GM18909 (cell line): ENCODE data around the gene CCNY.

Experiments
- ATAC-seq: cut with Tn5 transposase; IDR thresholded peaks from one replicate; pipeline ENCODE4 v1.9.1; 2021; ENCODE audit warnings: mild to moderate bottlenecking; ENCODE audit not compliant: unreplicated experiment, poor library complexity

Gene CCNY

DNA sequence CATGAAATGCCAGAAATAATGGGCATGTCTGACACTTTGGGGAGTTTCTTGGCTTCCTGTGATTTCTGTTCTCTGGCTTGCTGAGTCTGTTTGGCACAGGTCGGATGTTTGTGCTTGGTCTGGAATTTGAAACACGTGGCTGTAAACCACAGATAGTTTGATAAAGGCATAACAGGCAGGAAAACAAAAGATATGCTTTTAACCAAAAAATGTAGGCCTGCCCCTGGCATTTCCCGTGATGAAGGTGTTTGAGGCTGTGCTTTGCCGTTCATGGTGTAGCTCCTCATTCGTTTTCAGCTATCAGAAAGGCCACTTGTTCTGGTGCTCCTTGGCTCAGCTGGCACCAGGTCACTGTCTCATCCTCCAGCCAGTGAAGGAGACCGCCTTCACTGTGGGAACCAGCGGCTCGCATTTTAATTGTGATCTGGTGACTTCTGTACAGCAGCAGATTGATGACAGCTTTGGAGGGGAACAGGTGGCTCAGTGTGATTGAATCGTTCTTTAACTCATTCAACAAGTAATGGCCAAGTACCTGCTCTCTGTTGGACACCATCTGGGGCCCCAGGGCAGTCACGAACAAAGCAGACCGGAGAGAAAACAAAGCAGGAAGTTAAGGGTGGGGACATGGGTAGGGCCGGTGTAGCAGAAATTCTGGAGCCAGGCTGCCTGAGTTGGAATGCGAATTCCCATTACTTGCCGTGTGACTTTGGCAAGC is 111.5 kb downstream of the CCNY start:
- ATAC-seq, result no peak

DNA sequence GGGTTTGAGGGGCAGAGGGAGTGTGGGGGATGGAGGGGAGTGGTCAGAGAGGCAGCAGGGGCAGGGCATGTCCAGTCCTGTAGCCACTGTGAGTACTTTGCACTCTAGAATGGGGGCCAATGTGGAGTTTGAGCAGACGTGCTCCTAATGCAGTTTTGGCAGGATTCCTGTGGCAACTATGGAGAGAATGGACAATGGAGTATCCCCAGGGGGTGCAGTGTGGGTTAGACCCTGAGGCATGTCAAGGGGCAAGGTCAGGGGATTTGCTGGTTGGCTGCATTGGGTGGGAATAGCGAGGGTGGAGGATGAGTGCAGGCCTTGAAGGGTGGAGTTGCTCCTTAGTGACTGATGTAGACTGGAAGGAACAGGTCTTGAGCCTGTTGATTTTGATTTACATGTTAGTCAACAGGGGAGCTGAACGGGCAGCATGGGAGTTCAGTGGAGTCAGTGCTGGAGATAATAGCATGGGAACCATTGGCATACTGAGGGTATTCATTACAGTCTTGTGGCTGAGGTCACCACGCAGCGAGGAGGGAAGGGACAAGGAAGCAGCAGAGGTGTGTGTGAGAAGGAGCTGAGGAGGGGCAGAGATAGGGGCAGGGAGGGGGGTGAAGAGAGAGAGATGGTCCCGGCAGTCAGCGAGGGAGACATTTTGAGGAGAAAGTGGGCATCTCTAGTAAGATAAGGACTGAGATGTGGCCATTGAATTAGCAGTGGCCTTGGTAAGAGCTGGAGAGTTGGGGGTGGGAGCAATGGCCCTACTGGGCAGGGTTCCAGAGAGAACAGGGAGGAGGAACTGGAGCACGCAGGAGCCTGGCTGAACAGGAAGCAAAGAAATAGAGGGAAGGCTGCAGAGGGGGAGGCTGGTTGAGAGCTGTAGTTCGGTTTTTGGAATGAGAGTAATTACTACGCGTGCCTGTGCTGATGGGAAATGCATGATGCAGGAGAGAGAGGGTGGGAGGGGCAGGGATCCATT is 112.7 kb downstream of the CCNY start:
- ATAC-seq, result no peak

DNA sequence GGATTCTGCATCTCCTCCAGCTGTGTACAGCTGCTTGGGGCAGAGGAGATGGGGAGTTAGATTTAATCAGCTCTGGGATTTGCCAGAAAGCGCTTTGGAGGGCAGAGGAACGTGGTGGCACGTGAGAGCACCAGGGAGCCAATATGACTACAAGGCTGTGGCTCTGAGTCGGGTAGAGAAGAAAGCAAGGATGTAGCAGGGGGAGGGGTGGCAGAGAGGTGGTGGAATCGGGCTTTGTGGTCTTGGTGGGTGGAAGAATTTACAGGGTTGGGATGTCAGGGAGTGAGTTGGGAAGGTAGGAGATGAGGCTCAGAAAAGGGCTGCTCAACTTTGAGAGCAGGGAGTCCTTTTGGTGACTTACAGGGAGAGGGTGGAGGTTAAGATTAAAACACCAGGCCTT is 113.6 kb downstream of the CCNY start:
- no peak for ATAC-seq

DNA sequence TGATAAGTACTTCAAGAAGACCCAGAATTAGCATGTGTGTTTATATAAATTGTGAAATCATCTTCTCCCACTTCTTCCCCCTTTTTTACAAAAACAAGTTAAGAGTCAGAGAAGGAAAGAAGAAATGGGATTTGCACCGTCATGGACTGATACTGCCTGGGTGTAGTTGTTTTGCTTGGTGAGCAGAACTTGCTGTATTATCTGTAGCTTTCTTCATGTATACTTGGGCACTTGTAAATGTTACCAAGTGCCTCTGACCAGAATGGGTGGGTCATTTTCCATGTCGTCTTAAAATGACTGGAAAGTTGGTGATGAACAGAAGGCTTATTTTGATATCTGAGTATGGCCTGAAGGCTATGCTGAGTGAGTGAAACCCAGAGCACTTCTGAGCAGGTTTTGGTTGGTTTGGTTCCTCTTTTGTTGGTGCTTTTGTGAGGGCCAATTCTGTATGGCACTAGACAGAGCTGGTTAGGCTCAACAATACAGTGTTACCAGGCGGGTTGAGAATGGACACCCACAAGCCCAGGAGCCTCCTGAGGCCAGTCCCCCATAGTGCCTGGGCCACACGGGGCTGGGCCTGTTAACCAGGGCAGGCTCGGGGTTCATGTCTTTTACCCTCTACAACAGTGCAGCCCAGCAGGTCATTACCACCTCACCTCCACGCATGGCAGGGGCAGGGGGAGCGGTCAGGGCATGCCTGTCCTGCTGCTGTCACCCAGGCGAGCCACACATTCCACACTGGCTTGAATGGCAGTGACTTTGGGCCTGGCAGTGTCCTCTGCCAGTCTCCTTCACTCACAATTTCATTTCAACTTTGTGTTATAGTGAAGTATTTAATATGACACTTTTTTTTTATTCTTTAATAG is 115.1 kb downstream of the CCNY start:
- peak; percentile 97 for ATAC-seq

GRCh38 chr10:35452171-35452570 is 115.9 kb downstream of the CCNY start:
- ATAC-seq, result no peak

GRCh38 chr10:35452847-35453246 is 116.5 kb downstream of the CCNY start:
- no peak for ATAC-seq

DNA sequence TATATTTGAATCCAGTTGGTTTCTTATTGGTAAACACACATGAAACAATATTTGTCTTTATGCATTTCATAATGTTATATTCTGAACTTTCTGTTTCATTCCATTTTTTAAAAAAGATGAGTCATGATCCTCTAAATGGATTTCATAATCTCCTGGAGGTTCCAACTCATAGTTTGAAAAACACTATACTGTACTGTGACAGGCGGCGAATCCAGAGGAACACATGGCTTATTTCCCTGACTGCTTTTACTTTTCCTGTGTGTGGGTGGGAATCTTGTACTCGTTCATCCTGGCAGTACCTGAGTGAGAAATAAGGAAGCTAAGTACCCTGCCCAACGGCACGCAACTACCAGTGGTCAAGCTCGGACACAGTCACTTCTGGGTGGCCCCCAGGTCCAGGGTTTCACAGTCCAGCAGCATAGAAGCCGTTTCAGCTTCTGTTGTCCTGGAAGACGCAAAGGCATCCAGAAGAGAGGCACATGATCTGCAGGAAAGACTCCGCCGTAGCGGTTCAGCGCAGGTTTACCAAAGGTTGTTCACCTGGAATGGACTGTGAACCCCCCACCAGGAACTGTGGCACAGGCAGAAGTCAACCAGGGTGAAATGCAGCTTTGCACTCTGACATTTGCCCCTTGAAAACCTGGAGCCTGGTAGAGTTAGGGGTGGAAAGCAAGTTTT is 117.7 kb downstream of the CCNY start:
- no peak for ATAC-seq

GRCh38 chr10:35456153-35456720 is 119.9 kb downstream of the CCNY start:
- ATAC-seq, result no peak

GRCh38 chr10:35456784-35457183 is 120.5 kb downstream of the CCNY start:
- no peak for ATAC-seq

- no peak for ATAC-seq
These were observed 122.5 kb downstream of the CCNY start for GRCh38 chr10:35458500-35459448.

- no peak for ATAC-seq
These were observed 123.1 kb downstream of the CCNY start for GRCh38 chr10:35459449-35459847.

- ATAC-seq, result no peak
These were observed 124.6 kb downstream of the CCNY start for GRCh38 chr10:35460852-35461460.

GRCh38 chr10:35462491-35462934 is 126.2 kb downstream of the CCNY start:
- peak; percentile 94 for ATAC-seq

GRCh38 chr10:35463105-35463867 is 127.0 kb downstream of the CCNY start:
- ATAC-seq, result no peak

DNA sequence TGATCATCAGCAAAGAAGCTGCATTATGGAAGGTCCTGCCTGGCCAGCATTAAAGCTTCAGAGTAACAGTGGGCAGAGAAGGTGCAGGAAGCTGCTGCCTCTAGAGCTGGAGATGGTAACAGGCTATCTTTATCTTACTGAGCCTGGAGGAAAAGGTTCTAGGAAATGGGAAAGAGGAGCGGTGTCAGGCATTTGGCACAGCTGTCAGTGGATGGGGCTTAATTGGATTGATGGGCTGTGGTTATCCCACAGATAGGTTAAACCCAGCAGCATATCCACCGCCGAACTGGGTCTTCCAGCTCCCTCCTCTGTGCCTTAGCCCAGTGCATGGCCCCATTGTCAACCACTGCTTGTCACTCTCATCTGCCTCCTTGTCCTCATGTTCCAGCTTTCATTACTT is 127.6 kb downstream of the CCNY start:
- ATAC-seq, result no peak

DNA sequence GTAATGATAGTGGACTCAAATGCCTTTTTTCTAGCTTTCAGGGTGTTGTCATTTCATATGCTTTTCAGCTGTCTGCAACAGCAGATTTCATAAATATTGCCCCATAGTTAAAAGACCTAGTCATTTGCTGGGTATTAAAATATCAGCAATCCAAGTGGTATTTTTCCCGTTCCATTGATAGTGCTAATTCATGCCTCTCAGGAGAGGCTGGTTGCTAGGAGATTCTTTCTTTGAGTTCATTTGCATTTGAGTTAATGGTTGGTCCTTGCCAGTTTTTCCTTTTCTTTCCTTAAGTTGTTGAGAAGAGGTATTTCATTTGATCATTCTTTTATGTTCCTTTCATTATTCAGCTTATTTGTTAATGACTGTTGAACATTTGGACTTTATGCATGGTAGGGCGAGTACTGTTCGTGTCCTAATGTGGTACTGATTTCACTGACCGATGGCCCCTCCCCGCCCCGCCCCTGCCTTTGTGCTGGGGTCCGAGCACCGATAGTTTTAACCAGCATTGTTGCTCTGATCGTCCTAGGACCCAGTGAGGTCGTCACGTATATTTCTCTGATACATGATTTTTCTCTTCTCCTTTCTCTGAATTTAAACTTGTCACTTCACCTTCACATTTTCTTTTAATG is 128.6 kb downstream of the CCNY start:
- no peak for ATAC-seq

DNA sequence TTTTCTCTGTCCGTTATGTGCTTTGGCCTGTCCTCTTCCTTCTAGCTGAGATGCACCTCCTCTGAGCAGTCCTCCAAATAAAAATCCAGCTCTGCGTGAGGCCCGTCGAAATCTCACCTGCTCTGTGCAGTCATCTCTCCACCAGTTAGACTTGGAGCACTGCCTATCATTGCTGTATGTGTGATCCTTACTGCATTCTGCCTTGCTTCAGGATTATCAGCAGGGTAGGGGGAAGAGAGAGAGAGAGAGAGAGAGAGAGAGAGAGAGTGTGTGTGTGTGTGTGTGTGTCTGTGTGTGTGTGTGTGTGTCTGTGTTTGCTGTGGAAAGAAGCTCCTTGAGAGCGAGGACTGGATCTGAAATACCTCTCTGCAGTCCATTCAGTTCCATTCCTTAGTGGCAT is 129.4 kb downstream of the CCNY start:
- no peak for ATAC-seq
